Neural cell (in vitro differentiated cells): Measurements from ENCODE around the gene SH3RF3. TPM values are rescaled to one million over a fixed set of nuclear protein-coding genes. Genes with fewer than 3 reads are reported as not detected.

Source experiments
- H2AFZ ChIP-seq: fragments of 200-600, 300-800 bp; sonication (generic), shearing (Covaris generic); 2 replicates; pipeline ENCODE4 v1.6.0; 2014; ENCODE audit warnings: low read depth, mild to moderate bottlenecking, antibody characterized with exemption, low read length, moderate library complexity
- H3F3A ChIP-seq: fragments of 200-600 bp; shearing (Covaris generic); 2 replicates; pipeline ENCODE4 v1.6.1; 2016; ENCODE audit warnings: mild to moderate bottlenecking, moderate library complexity, mixed read lengths, antibody characterized with exemption, low read length; ENCODE audit not compliant: insufficient read depth, poor library complexity, severe bottlenecking
- H3K27ac ChIP-seq: fragments of 200-600, 300-800 bp; sonication (generic), shearing (Covaris generic); 2 replicates; pipeline ENCODE4 v1.5.1; 2014; ENCODE audit warnings: mild to moderate bottlenecking, low read length, moderate library complexity
- H3K27me3 ChIP-seq: fragments of 300-800, 200-600 bp; sonication (generic), shearing (Covaris generic); 2 replicates; pipeline ENCODE4 v1.6.0; 2014; ENCODE audit warnings: mild to moderate bottlenecking, low read depth, low read length, moderate library complexity; ENCODE audit not compliant: insufficient read depth
- H3K36me3 ChIP-seq: fragments of 300-800, 200-600 bp; sonication (generic), shearing (Covaris generic); 2 replicates; pipeline ENCODE4 v1.5.1; 2014; ENCODE audit warnings: mild to moderate bottlenecking, antibody characterized with exemption, low read length, moderate library complexity; ENCODE audit not compliant: insufficient read depth
- H3K4me2 ChIP-seq: fragments of 300-800, 200-600 bp; sonication (generic), shearing (Covaris generic); 2 replicates; pipeline ENCODE4 v1.6.0; 2014; ENCODE audit warnings: mild to moderate bottlenecking, low read length
- H3K4me3 ChIP-seq: fragments of 300-800, 200-600 bp; sonication (generic), shearing (Covaris generic); 2 replicates; pipeline ENCODE4 v1.5.1; 2014; ENCODE audit warnings: mild to moderate bottlenecking, low read length, moderate library complexity
- H3K79me2 ChIP-seq: fragments of 200-600 bp; shearing (Covaris generic); replicated peaks from 2 replicates; pipeline ENCODE4 v1.6.0; 2014; ENCODE audit warnings: mild to moderate bottlenecking, low read length, moderate library complexity; ENCODE audit not compliant: insufficient read depth
- H3K9ac ChIP-seq: fragments of 300-800, 200-600 bp; sonication (generic), shearing (Covaris generic); 2 replicates; pipeline ENCODE4 v1.6.1; 2016; ENCODE audit warnings: mild to moderate bottlenecking, low read length, mixed read lengths
- H3K9me2 ChIP-seq: fragments of 200-600 bp; shearing (Covaris generic); 2 replicates; pipeline ENCODE4 v1.6.1; 2016; ENCODE audit warnings: mild to moderate bottlenecking, low read length, mixed read lengths; ENCODE audit not compliant: insufficient read depth
- H3K9me3 ChIP-seq: fragments of 200-600, 300-800 bp; sonication (generic), shearing (Covaris generic); 2 replicates; pipeline ENCODE4 v1.6.1; 2016; ENCODE audit warnings: mild to moderate bottlenecking, mixed run types, low read length, moderate library complexity, mixed read lengths
- H4K20me1 ChIP-seq: fragments of 200-600 bp; shearing (Covaris generic); 2 replicates; pipeline ENCODE4 v1.6.1; 2016; ENCODE audit warnings: mild to moderate bottlenecking, mixed run types; ENCODE audit not compliant: insufficient read depth
- EP300 ChIP-seq: fragments of 450-650 bp; conservative IDR thresholded peaks from 2 replicates; pipeline ENCODE4 v1.6.1; 2014; ENCODE audit warnings: antibody characterized with exemption, mild to moderate bottlenecking, moderate library complexity; ENCODE audit not compliant: poor library complexity, severe bottlenecking
- EZH2 ChIP-seq: fragments of 200-600, 300-800 bp; shearing (Covaris generic), sonication (generic); IDR thresholded peaks from 2 replicates; pipeline ENCODE4 v1.6.1; 2014; ENCODE audit warnings: antibody characterized with exemption, low read length, borderline replicate concordance, mild to moderate bottlenecking; ENCODE audit not compliant: insufficient read depth, poor library complexity, severe bottlenecking
- MXI1 ChIP-seq: fragments of 450-650 bp; conservative IDR thresholded peaks from 2 replicates; pipeline ENCODE4 v1.6.1; 2014; ENCODE audit warnings: antibody characterized with exemption, mild to moderate bottlenecking; ENCODE audit not compliant: poor library complexity, severe bottlenecking
- POLR2AphosphoS5 ChIP-seq: IDR thresholded peaks from 2 replicates; pipeline ENCODE4 v1.6.1; 2012
- RAD21 ChIP-seq: fragments of 450-650 bp; conservative IDR thresholded peaks from 2 replicates; pipeline ENCODE4 v1.6.1; 2014; ENCODE audit warnings: antibody characterized with exemption, mild to moderate bottlenecking, moderate library complexity
- SMC3 ChIP-seq: fragments of 450-650 bp; conservative IDR thresholded peaks from 2 replicates; pipeline ENCODE4 v1.6.1; 2014; ENCODE audit warnings: antibody characterized with exemption, mild to moderate bottlenecking, moderate library complexity; ENCODE audit not compliant: poor library complexity
- TAF1 ChIP-seq: IDR thresholded peaks from 2 replicates; pipeline ENCODE4 v1.6.1; 2012; ENCODE audit warnings: low read depth
- polyA plus RNA-seq: library from polyadenylated mRNA; depleted of rRNA; stranded (reverse); fragments of >200 nt; gene quantifications from 2 replicates; pipeline ENCODE4 v1.2.3, GENCODE V29; 2014
- TF ChIP-seq, protein P1 (sequence below): IDR thresholded peaks from 2 replicates; pipeline ENCODE4 v1.6.1; 2012; ENCODE audit warnings: borderline replicate concordance
- TF ChIP-seq, protein P2 (sequence below): fragments of 450-650 bp; IDR thresholded peaks from 2 replicates; pipeline ENCODE4 v1.5.1; 2014; ENCODE audit warnings: antibody characterized with exemption, mild to moderate bottlenecking, moderate library complexity; ENCODE audit not compliant: poor library complexity, severe bottlenecking

SH3RF3 gene
- polyA plus RNA-seq, 1 donor from 2014 or later = 0.53 TPM

DNA sequence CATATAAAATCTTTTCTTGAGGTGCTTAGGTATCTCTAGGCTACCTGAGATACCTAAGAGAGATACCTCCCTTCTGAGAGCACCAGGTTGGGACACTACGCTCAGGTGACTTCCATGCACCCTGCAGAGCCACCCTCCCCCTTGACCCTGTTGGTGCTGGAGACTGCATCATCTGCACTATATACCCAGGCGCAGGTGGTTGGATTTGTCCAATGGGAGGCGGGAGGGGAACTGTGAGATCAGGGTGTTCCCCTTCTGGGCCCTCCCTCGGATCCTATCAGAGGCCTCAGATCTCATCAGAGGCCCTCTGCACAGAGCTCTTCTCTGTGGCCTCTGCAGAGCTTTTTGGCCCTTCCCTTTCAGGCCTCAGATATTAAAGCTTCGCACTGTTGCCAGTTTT lies 158.4 kb downstream of the SH3RF3 start:
- H3K27ac ChIP-seq = no peak overlapping the region
- no peaks in the 10 kb centered on the region for H3K9me2 ChIP-seq
- no peaks in the 10 kb centered on the region for H3K27me3 ChIP-seq
- no peak overlapping the region for H3K9ac ChIP-seq
- no peaks in the 10 kb centered on the region for H3K79me2 ChIP-seq
- no peaks in the 10 kb centered on the region for H4K20me1 ChIP-seq
- TF ChIP-seq, protein P1, sequence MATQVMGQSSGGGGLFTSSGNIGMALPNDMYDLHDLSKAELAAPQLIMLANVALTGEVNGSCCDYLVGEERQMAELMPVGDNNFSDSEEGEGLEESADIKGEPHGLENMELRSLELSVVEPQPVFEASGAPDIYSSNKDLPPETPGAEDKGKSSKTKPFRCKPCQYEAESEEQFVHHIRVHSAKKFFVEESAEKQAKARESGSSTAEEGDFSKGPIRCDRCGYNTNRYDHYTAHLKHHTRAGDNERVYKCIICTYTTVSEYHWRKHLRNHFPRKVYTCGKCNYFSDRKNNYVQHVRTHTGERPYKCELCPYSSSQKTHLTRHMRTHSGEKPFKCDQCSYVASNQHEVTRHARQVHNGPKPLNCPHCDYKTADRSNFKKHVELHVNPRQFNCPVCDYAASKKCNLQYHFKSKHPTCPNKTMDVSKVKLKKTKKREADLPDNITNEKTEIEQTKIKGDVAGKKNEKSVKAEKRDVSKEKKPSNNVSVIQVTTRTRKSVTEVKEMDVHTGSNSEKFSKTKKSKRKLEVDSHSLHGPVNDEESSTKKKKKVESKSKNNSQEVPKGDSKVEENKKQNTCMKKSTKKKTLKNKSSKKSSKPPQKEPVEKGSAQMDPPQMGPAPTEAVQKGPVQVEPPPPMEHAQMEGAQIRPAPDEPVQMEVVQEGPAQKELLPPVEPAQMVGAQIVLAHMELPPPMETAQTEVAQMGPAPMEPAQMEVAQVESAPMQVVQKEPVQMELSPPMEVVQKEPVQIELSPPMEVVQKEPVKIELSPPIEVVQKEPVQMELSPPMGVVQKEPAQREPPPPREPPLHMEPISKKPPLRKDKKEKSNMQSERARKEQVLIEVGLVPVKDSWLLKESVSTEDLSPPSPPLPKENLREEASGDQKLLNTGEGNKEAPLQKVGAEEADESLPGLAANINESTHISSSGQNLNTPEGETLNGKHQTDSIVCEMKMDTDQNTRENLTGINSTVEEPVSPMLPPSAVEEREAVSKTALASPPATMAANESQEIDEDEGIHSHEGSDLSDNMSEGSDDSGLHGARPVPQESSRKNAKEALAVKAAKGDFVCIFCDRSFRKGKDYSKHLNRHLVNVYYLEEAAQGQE = no peak
- TF ChIP-seq POLR2AphosphoS5 (no peak), RAD21 (no peak), SMC3 (no peak), MXI1 (no peak), TAF1 (no peak), EZH2 (no peak), EP300 (no peak)
- TF ChIP-seq, protein P2, sequence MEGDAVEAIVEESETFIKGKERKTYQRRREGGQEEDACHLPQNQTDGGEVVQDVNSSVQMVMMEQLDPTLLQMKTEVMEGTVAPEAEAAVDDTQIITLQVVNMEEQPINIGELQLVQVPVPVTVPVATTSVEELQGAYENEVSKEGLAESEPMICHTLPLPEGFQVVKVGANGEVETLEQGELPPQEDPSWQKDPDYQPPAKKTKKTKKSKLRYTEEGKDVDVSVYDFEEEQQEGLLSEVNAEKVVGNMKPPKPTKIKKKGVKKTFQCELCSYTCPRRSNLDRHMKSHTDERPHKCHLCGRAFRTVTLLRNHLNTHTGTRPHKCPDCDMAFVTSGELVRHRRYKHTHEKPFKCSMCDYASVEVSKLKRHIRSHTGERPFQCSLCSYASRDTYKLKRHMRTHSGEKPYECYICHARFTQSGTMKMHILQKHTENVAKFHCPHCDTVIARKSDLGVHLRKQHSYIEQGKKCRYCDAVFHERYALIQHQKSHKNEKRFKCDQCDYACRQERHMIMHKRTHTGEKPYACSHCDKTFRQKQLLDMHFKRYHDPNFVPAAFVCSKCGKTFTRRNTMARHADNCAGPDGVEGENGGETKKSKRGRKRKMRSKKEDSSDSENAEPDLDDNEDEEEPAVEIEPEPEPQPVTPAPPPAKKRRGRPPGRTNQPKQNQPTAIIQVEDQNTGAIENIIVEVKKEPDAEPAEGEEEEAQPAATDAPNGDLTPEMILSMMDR = no peak
- H3F3A ChIP-seq = no peaks in the 10 kb centered on the region
- H3K36me3 ChIP-seq = no peaks in the 10 kb centered on the region
- no peak overlapping the region for H2AFZ ChIP-seq
- H3K9me3 ChIP-seq = no peaks in the 10 kb centered on the region
- no peak overlapping the region for H3K4me3 ChIP-seq
- no peak overlapping the region for H3K4me2 ChIP-seq

DNA sequence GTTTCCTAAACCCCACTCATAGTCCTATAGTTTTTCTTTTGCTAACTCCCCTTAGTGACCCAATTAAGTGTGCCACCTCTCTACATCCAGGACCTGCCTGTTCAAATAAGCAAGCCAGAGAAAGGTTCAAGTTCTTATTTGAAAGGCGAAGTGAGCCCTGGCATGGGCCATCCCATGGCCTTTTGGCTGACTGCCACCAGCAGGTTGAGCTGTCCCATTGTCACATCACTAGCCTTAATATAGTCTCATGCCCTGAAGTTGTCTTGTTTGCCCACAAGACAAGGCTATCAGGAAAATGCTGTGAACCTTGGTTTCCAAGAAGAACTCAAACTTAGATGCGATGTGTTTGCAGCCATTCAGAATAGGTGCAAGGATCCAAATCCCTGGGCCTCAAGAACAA lies 158.8 kb downstream of the SH3RF3 start:
- Histone ChIP-seq H3K79me2 (no peaks in the 10 kb centered on the region), H3K36me3 (no peaks in the 10 kb centered on the region)

More for the DNA sequence above, 158.8 kb downstream of the SH3RF3 start:
- no peak overlapping the region for H3K27ac ChIP-seq
- TF ChIP-seq MXI1 (no peak), RAD21 (no peak), EZH2 (no peak), TAF1 (no peak), EP300 (no peak), POLR2AphosphoS5 (no peak), SMC3 (no peak)
- TF ChIP-seq, protein P2 = no peak
- TF ChIP-seq, protein P1 = no peak
- H3K9ac ChIP-seq = no peak overlapping the region
- no peaks in the 10 kb centered on the region for H4K20me1 ChIP-seq
- H3K9me2 ChIP-seq = no peaks in the 10 kb centered on the region
- no peaks in the 10 kb centered on the region for H3K27me3 ChIP-seq
- no peak overlapping the region for H3K4me3 ChIP-seq
- no peaks in the 10 kb centered on the region for H3K9me3 ChIP-seq
- H2AFZ ChIP-seq = no peak overlapping the region
- H3F3A ChIP-seq = no peaks in the 10 kb centered on the region
- H3K4me2 ChIP-seq = no peak overlapping the region
